Measurements from ENCODE around the gene FOXO1.

DNA sequence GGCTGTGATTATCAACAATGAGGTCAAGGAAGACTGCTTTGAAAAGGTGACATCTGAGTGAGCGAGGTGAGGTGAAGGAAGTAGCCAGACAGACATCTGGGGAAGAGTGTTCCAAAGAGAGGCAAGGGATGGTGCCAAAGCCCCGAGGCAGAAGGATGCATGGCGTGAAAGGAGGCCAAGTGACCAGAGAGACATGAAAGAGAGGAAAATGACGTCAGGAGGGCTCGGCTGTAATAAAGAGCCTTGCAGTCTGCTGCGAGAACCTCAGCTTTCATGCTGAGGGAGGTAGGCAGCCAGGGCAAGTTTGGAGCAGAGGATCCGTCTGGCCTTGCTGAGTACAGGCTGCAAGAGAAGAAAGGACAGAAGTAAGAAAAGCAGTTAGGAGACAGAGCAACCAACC is 50.8 kb downstream of the FOXO1 start:
- TF ChIP-seq, protein P1, sequence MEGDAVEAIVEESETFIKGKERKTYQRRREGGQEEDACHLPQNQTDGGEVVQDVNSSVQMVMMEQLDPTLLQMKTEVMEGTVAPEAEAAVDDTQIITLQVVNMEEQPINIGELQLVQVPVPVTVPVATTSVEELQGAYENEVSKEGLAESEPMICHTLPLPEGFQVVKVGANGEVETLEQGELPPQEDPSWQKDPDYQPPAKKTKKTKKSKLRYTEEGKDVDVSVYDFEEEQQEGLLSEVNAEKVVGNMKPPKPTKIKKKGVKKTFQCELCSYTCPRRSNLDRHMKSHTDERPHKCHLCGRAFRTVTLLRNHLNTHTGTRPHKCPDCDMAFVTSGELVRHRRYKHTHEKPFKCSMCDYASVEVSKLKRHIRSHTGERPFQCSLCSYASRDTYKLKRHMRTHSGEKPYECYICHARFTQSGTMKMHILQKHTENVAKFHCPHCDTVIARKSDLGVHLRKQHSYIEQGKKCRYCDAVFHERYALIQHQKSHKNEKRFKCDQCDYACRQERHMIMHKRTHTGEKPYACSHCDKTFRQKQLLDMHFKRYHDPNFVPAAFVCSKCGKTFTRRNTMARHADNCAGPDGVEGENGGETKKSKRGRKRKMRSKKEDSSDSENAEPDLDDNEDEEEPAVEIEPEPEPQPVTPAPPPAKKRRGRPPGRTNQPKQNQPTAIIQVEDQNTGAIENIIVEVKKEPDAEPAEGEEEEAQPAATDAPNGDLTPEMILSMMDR (IDR thresholded peaks at IDR 0.05 in 2 of 3, conservative IDR thresholded peaks at IDR 0.05 in 1 of 3; ENCODE audit: borderline replicate concordance in 1 of 3, insufficient read depth in 1 of 3, low read depth in 2 of 3, low read length in 2 of 3), result no peak
- no peak for TF ChIP-seq SIN3A (IDR thresholded peaks at IDR 0.05; ENCODE audit: low read depth)
- TF ChIP-seq POLR2A (IDR thresholded peaks at IDR 0.05; ENCODE audit: borderline replicate concordance, extremely low read depth, insufficient read depth, insufficient read length), result no peak
- TF ChIP-seq ZNF274 (IDR thresholded peaks at IDR 0.05; ENCODE audit: low read depth, low read length), result no peak
- no peak for TF ChIP-seq POLR2AphosphoS5 (IDR thresholded peaks at IDR 0.05; ENCODE audit: low read depth, low read length)
- no peak for TF ChIP-seq RAD21 (IDR thresholded peaks at IDR 0.05; ENCODE audit: low read depth)
- TF ChIP-seq SRF (IDR thresholded peaks at IDR 0.05; ENCODE audit: low read depth), result no peak

Data from HCT116 (cell line).